Body of pancreas (tissue), 4 donors: ENCODE data around the gene SLC25A29. TPM values are rescaled to one million over a fixed set of nuclear protein-coding genes. Genes with fewer than 3 reads are reported as not detected.
A peak's percentile ranks its signal among the peaks of the same experiment; 100 is the strongest.

Experiments used
- ATAC-seq: fragments of 150-250 bp; one replicate; pipeline ENCODE4 v1.9.1; 2016
- DNase-seq, 4 donors: peaks; one replicate each; pipeline ENCODE4 v3.0.0-alpha.2; 2019
- H3K27ac ChIP-seq, 4 donors: fragments of 200-600 bp; sonication (generic); 1 replicate in 3 of 4; 2 replicates in 1 of 4; pipeline versions ENCODE4 v1.5.1 to v1.6.1; 2016 to 2019; ENCODE audit warnings: mild to moderate bottlenecking in 1 of 4, mixed read lengths in 1 of 4, moderate library complexity in 1 of 4
- H3K27me3 ChIP-seq, 2 donors: fragments of 200-600 bp; sonication (generic); one replicate each; pipeline ENCODE4 v1.6.0; 2016; ENCODE audit warnings: mild to moderate bottlenecking in 1 of 2
- H3K36me3 ChIP-seq, 2 donors: fragments of 200-600 bp; sonication (generic); replicated peaks in 1 of 2; 2 replicates each; pipeline ENCODE4 v1.5.1; 2016; ENCODE audit warnings: low read depth in 2 of 2; ENCODE audit not compliant: insufficient read depth in 1 of 2
- H3K4me1 ChIP-seq: fragments of 200-600 bp; sonication (generic); one replicate; pipeline ENCODE4 v1.6.0; 2016
- H3K4me3 ChIP-seq, 2 donors: fragments of 200-600 bp; sonication (generic); 1 replicate in 1 of 2; 2 replicates in 1 of 2; pipeline ENCODE4 v1.5.1; 2016 to 2019
- H3K9me3 ChIP-seq, 3 donors: fragments of 200-600 bp; sonication (generic); 1 replicate in 2 of 3; 2 replicates in 1 of 3; pipeline ENCODE4 v1.5.1; 2016
- POLR2A ChIP-seq, 3 donors: fragments of 450-650 bp; IDR thresholded peaks; one replicate each; pipeline ENCODE4 v1.6.1; 2016; ENCODE audit warnings: antibody characterized with exemption in 3 of 3, mild to moderate bottlenecking in 2 of 3
- WGBS, 2 donors: methylation state at CpG; one replicate each; pipeline ENCODE4 v1.1.5; 2017; 5-methylcytosine and 5-hydroxymethylcytosine counted together
- intact Hi-C: fragments of 100-400 bp; cut with DNase I; formaldehyde crosslinking; loops from one replicate; pipeline ENCODE4 v1.15.1; 2023
- total RNA-seq, 2 donors: library from RNA; depleted of rRNA; stranded (reverse); fragments of >200 nt; gene quantifications; one replicate each; pipeline ENCODE4 v1.1.0, GENCODE V29; 2016
- TF ChIP-seq, protein P1 (sequence below), 7 experiments: fragments of 450-650 bp in 4 of 7; fragments of 200-600 bp in 3 of 7; sonication (generic) in 3 of 7; IDR thresholded peaks; one replicate each; pipeline ENCODE4 v1.5.1; 2016 to 2019; ENCODE audit warnings: antibody characterized with exemption in 7 of 7

Gene SLC25A29, protein sequence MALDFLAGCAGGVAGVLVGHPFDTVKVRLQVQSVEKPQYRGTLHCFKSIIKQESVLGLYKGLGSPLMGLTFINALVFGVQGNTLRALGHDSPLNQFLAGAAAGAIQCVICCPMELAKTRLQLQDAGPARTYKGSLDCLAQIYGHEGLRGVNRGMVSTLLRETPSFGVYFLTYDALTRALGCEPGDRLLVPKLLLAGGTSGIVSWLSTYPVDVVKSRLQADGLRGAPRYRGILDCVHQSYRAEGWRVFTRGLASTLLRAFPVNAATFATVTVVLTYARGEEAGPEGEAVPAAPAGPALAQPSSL
- 10 to 100 TPM; 25.2 to 63.9 TPM for total RNA-seq

- peak; percentile 41 to 80 (median 72) for TF ChIP-seq POLR2A (IDR thresholded peaks at IDR 0.05)
- TF ChIP-seq, protein P1, sequence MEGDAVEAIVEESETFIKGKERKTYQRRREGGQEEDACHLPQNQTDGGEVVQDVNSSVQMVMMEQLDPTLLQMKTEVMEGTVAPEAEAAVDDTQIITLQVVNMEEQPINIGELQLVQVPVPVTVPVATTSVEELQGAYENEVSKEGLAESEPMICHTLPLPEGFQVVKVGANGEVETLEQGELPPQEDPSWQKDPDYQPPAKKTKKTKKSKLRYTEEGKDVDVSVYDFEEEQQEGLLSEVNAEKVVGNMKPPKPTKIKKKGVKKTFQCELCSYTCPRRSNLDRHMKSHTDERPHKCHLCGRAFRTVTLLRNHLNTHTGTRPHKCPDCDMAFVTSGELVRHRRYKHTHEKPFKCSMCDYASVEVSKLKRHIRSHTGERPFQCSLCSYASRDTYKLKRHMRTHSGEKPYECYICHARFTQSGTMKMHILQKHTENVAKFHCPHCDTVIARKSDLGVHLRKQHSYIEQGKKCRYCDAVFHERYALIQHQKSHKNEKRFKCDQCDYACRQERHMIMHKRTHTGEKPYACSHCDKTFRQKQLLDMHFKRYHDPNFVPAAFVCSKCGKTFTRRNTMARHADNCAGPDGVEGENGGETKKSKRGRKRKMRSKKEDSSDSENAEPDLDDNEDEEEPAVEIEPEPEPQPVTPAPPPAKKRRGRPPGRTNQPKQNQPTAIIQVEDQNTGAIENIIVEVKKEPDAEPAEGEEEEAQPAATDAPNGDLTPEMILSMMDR (IDR thresholded peaks at IDR 0.05), result no peak
- DNase-seq, result peak; percentile 86 to 93 (median 89)
- WGBS, 2 donors, result 1 to 3% methylated on average over 26 to 119 of the region's 131 CpGs
- Histone ChIP-seq H3K9me3 (no peaks in the 10 kb centered on the region), H3K27me3 (no peaks in the 10 kb centered on the region), H3K27ac (peak within 1 kb of the TSS; percentile 68 to 82 (median 74)), H3K36me3 (no peaks in the 10 kb centered on the region), H3K4me3 (peak within 1 kb of the TSS; percentile 33 to 71), H3K4me1 (peaks cover 45% of the 10 kb centered on the region)
- intact Hi-C loops, result no loop called here
- peak; percentile 93 for ATAC-seq
These were observed at the start of gene SLC25A29 for GRCh38 chr14:100306101-100306997. TSS of gene SLC25A29 (minus strand) at chr14:100306444. CDS start at chr14:100306232, 212 bp downstream.

GRCh38 chr14:100350986-100351385 lies 44.7 kb upstream of the SLC25A29 start:
- no peaks in the 10 kb centered on the region for H3K4me1 ChIP-seq
- H3K27me3 ChIP-seq, result no peaks in the 10 kb centered on the region
- no peak for DNase-seq
- H3K27ac ChIP-seq, result no peak overlapping the region
- ATAC-seq, result no peak
- no peak overlapping the region for H3K4me3 ChIP-seq
- TF ChIP-seq, protein P1 (IDR thresholded peaks at IDR 0.05), result no peak
- no peak for TF ChIP-seq POLR2A (IDR thresholded peaks at IDR 0.05)
- no peaks in the 10 kb centered on the region for H3K9me3 ChIP-seq
- H3K36me3 ChIP-seq, result peaks cover 0 to 24% of the 10 kb centered on the region in 2 donors
- 90 to 94% methylated on average over 5 of the region's 5 CpGs for WGBS, 2 donors
- intact Hi-C loops, result no loop called here

DNA sequence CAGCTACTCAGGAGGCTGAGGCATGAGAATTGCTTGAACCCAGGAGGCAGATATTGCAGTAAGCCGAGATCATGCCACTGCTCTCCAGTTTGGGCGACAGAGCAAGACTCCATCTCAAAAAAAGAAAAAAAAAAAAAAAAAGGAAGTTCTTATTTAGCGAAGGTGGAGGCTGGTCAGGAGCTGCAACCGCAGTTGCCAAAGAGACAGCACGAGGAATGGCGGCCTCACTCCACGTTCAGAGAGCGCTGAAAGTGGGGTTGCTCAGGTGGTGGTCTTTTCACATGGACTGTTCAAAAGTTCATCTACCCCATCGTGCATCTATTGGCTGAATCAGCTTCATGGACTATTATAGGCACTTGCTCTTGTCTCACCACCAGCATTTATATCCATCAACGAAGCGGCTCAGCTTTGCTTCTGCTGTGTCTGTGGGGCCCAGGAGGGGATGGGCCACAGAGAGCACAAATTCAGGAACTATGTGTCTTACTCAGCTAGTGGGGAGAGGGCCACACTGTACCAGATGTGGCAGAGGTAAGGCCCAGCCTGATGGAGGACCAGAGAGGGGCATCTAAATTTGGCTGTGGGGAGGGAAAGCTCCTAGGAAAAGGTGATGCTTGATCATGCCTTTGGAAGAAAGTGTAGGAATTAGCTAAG lies 44.2 kb upstream of the SLC25A29 start:
- Histone ChIP-seq H3K9me3 (no peaks in the 10 kb centered on the region), H3K27ac (no peak overlapping the region), H3K4me1 (no peaks in the 10 kb centered on the region), H3K36me3 (peaks cover 0 to 24% of the 10 kb centered on the region in 2 donors), H3K27me3 (no peaks in the 10 kb centered on the region), H3K4me3 (no peak overlapping the region)
- ATAC-seq, result no peak
- WGBS, 2 donors, result 91 to 92% methylated on average over 11 of the region's 11 CpGs
- no peak for DNase-seq
- intact Hi-C loops, result no loop called here
- TF ChIP-seq POLR2A (IDR thresholded peaks at IDR 0.05), result no peak

DNA sequence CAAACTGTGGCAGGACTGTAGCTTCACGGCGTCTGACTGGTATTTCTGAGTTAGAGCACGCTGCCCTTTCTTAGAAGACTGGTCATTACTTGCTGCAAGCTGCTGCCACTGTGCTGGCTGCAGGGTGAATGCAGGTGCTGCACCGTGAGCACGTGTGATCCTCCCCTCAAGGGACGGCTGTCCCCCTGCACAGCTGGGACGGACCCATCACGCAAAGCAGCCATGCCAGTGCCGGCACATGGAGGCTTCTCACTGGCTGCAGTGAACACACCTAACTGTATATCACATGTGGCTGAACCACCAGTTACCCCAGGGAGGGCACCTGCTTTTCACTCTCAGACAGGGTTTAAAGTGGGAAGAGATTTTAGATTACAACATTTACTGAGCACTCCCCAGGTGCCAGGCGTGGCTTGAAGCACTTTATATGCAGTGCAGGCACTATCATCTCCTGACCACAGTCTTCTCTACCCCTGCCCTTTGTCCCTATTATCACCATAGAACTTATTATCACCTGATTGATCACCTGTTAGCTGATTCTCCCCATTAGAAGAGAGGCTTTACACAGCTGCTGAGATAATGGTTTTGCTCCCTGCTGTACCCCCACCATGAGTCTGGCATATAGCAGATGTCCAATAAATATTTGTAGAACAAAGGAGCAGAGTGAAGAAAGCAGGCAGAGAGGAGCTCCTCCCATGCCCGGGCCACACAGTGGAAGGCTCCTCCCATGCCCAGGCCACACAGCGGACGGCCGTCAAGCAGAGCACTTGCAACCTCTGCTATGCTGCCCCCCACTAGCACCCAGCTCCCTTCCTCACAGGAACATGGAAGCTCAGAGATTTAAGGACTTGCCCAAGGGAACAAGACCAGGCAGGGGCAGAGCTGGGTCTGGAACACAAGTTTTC lies 42.8 kb upstream of the SLC25A29 start:
- Histone ChIP-seq H3K27me3 (no peaks in the 10 kb centered on the region), H3K4me1 (no peaks in the 10 kb centered on the region), H3K27ac (no peak overlapping the region), H3K4me3 (no peak overlapping the region), H3K36me3 (peaks cover 0 to 24% of the 10 kb centered on the region in 2 donors), H3K9me3 (no peaks in the 10 kb centered on the region)
- 88 to 90% methylated on average over 13 to 14 of the region's 14 CpGs for whole genome bisulfite sequencing, 2 donors
- DNase-seq (no peak), ATAC-seq (no peak)
- TF ChIP-seq, protein P1 (IDR thresholded peaks at IDR 0.05), result no peak
- intact Hi-C loops, result no loop called here
